ENCODE data around the gene SLC44A3. TPM values are rescaled to one million over a fixed set of nuclear protein-coding genes. Genes with fewer than 3 reads are reported as not detected.

SLC44A3 gene
- total RNA-seq, 1 experiment from 2014 or later, result 0.10 TPM

GRCh38 chr1:94807742-94808491 is 12.2 kb upstream of the SLC44A3 start:
- no peak overlapping the region for H3K4me3 ChIP-seq
- H3K36me3 ChIP-seq, result no peaks in the 10 kb centered on the region
- no peaks in the 10 kb centered on the region for H3K9me3 ChIP-seq (replicated peaks)
- H3K4me1 ChIP-seq, result peaks cover 15% of the 10 kb centered on the region
- no peak overlapping the region for H3K27ac ChIP-seq
- peak in 1 of 2 experiments; percentile 37 for DNase-seq
- no peaks in the 10 kb centered on the region for H3K27me3 ChIP-seq

DNA sequence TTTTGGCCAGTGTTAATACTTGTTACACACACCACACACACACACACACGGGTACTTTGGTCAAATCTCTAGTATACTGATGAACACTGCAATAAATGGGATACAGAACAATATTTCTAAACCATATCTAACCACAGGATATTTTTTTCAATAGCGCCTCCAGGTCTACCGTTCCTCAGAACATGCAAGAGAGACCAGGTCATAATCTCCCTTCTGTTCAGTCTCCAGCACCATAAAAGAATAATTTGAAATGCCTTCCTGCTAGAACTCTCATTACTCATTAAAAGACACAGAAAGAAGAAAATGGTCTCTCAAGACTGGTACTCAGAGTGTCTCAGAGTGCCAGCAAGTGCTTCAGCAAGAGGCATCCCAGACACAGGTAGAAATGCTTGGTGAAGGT is 11.5 kb upstream of the SLC44A3 start:
- Histone ChIP-seq H3K27me3 (no peaks in the 10 kb centered on the region), H3K4me1 (peaks cover 14% of the 10 kb centered on the region), H3K9me3 (replicated peaks) (peaks cover 5% of the 10 kb centered on the region; the same call in 1 of the 2 replicates), H3K4me3 (no peak overlapping the region), H3K36me3 (no peaks in the 10 kb centered on the region), H3K27ac (no peak overlapping the region)
- no peak for DNase-seq

GRCh38 chr1:94812985-94813384 is 7.2 kb upstream of the SLC44A3 start:
- peaks cover 5% of the 10 kb centered on the region; the same call in 1 of the 2 replicates for H3K9me3 ChIP-seq (replicated peaks)
- H3K4me3 ChIP-seq, result no peak overlapping the region
- no peak for DNase-seq
- H3K36me3 ChIP-seq, result no peaks in the 10 kb centered on the region
- H3K27me3 ChIP-seq, result no peaks in the 10 kb centered on the region
- no peak overlapping the region for H3K27ac ChIP-seq
- H3K4me1 ChIP-seq, result no peaks in the 10 kb centered on the region

GRCh38 chr1:94816030-94816429 is 4.1 kb upstream of the SLC44A3 start:
- Histone ChIP-seq H3K27ac (no peak overlapping the region), H3K27me3 (no peaks in the 10 kb centered on the region), H3K9me3 (replicated peaks) (peaks cover 5% of the 10 kb centered on the region; the same call in 1 of the 2 replicates), H3K36me3 (no peaks in the 10 kb centered on the region), H3K4me1 (no peaks in the 10 kb centered on the region), H3K4me3 (no peak overlapping the region)
- no peak for DNase-seq

GRCh38 chr1:94817712-94818111 is 2.4 kb upstream of the SLC44A3 start:
- no peak overlapping the region for H3K27ac ChIP-seq
- H3K4me1 ChIP-seq, result 0 out of 2 replicates have a peak, but pooled peaks cover 3% of the 10 kb centered on the region
- H3K27me3 ChIP-seq, result no peaks in the 10 kb centered on the region
- H3K4me3 ChIP-seq, result no peak overlapping the region
- peaks cover 5% of the 10 kb centered on the region; the same call in 1 of the 2 replicates for H3K9me3 ChIP-seq (replicated peaks)
- H3K36me3 ChIP-seq, result no peaks in the 10 kb centered on the region
- DNase-seq, result no peak

DNA sequence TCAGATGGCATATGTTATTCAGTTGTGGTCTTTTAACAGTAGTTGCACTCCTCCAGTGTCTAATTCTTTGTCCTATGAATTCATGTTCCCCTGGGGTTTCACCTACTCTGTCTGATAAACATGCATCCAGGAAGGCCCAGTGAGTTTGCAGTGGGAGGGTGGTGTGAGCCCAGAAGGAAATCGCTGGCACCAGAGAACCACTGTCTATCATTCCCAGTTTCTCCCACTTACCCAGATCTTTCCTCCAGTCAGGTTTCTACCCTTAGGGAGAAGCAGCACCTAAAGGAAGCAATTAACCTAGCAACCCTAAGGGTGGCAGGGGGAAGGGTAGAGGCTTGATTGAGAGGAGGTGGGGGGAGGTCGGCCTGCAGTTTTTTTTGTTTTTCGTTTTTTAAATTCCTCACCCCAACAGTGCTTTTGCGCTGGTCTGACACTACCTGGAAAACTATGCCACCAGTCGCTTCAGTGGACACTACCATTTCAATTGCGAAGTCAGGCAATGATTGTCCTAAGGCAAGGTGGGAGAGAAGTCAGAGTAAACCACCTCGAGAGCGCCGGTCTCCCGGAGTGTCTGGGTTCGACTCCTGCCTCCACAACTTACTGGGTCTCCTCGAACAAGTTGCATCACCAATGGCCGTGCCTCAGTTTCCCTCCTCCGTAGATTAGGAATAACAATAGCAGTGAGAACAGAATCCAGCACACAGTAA is 766 bp upstream of the SLC44A3 start:
- no peaks in the 10 kb centered on the region for H3K27me3 ChIP-seq
- no peak for DNase-seq
- 0 out of 2 replicates have a peak, but pooled peaks cover 3% of the 10 kb centered on the region for H3K4me1 ChIP-seq
- no peaks in the 10 kb centered on the region for H3K9me3 ChIP-seq (replicated peaks)
- H3K36me3 ChIP-seq, result no peaks in the 10 kb centered on the region
- no peak overlapping the region for H3K27ac ChIP-seq
- H3K4me3 ChIP-seq, result no peak overlapping the region

GRCh38 chr1:94820936-94821335 is 779 bp downstream of the SLC44A3 start:
- Histone ChIP-seq H3K27ac (no peak overlapping the region), H3K36me3 (no peaks in the 10 kb centered on the region)

DNA sequence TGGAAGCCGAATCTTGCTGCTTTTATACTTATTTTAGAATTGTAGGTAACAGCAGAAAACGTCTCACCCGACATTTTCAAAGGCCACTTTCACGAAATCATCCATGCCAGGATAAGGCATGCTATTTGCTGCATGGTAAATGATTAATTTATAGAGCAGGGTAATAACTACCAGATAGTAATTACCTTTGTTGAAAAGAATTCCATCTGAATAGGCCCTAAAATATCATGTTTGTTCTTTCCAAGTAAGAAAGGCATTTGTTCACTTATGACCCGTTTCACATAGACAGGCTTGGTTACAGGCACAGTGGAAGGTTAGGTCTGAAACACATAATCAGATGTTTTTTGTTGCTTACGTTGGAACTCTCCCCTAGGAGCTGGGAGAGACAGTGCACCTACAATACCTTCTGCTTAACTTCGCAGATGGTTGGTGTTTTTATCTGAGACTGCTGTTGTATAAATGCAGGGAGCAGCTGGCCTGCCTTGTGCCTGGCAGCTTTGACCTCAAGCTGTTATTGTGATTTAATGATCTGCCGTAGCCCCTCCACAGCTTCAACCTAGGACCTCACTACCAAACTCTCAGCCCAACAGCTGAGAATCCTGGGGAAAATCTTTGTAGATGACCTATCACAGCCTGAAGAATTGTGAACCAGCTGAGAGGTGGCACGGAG is 1.6 kb downstream of the SLC44A3 start:
- Histone ChIP-seq H3K27ac (no peak overlapping the region), H3K4me3 (no peak overlapping the region), H3K9me3 (replicated peaks) (no peaks in the 10 kb centered on the region; the same call in 1 of the 2 replicates), H3K27me3 (no peaks in the 10 kb centered on the region), H3K4me1 (0 out of 2 replicates have a peak, but pooled peaks cover 3% of the 10 kb centered on the region), H3K36me3 (no peaks in the 10 kb centered on the region)
- DNase-seq, result peak; percentile 31 to 67

More at GRCh38 chr1:94820936-94821335, 779 bp downstream of the SLC44A3 start:
- Histone ChIP-seq H3K4me3 (no peak overlapping the region), H3K27me3 (no peaks in the 10 kb centered on the region), H3K9me3 (replicated peaks) (no peaks in the 10 kb centered on the region; the same call in 1 of the 2 replicates), H3K4me1 (0 out of 2 replicates have a peak, but pooled peaks cover 3% of the 10 kb centered on the region)
- no peak for DNase-seq

GRCh38 chr1:94823116-94823515 is 3.0 kb downstream of the SLC44A3 start:
- Histone ChIP-seq H3K27me3 (no peaks in the 10 kb centered on the region), H3K4me1 (0 out of 2 replicates have a peak, but pooled peaks cover 3% of the 10 kb centered on the region), H3K36me3 (no peaks in the 10 kb centered on the region), H3K4me3 (no peak overlapping the region), H3K9me3 (replicated peaks) (no peaks in the 10 kb centered on the region; the same call in 1 of the 2 replicates), H3K27ac (no peak overlapping the region)
- no peak for DNase-seq

DNA sequence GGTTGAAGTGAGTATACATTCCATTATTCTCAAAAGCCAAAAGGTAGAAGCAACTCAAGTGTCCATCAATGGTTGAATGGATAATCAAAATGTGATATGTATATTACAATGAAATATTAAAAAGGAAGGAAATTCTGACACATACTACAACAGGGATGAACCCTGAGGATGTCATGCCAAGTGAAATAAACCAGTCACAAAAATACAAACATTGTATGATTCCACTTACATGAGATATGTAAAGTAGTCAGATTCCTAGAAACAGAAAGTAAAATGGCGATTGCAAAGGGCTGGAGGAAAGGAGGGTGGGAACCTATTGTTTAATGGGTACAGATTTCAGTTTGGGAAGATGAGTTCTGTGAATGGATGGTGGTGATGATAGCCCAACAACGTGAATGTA is 5.8 kb downstream of the SLC44A3 start:
- Histone ChIP-seq H3K4me3 (no peak overlapping the region), H3K36me3 (no peaks in the 10 kb centered on the region), H3K4me1 (0 out of 2 replicates have a peak, but pooled peaks cover 3% of the 10 kb centered on the region), H3K9me3 (replicated peaks) (no peaks in the 10 kb centered on the region; the same call in 1 of the 2 replicates), H3K27me3 (no peaks in the 10 kb centered on the region), H3K27ac (no peak overlapping the region)
- DNase-seq, result no peak

- Histone ChIP-seq H3K27ac (no peak overlapping the region), H3K9me3 (replicated peaks) (no peaks in the 10 kb centered on the region; the same call in 1 of the 2 replicates), H3K36me3 (no peaks in the 10 kb centered on the region), H3K27me3 (no peaks in the 10 kb centered on the region), H3K4me1 (no peaks in the 10 kb centered on the region), H3K4me3 (no peak overlapping the region)
- no peak for DNase-seq
Measured at GRCh38 chr1:94827434-94827833, 7.3 kb downstream of the SLC44A3 start.

DNA sequence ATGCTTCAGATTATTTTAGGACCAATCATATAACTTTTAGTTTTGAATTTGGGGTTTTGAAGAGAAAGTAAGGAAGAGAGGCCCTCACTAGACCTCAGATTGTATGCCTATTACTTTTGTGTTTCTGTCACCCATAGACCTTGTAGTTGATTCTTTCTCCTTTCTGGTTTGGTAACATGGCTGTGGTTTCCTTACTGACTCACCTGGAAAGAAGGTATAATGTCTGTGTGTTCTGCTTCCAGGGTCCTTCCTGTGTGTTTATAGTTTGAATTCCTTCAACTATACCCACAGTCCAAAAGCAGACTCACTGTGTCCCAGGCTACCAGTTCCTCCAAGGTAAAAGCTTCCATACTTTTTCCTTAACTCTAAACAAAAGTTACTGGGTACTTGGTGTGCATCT is 8.1 kb downstream of the SLC44A3 start:
- Histone ChIP-seq H3K4me1 (no peaks in the 10 kb centered on the region), H3K27me3 (no peaks in the 10 kb centered on the region), H3K9me3 (replicated peaks) (no peaks in the 10 kb centered on the region; the same call in 1 of the 2 replicates), H3K27ac (no peak overlapping the region), H3K4me3 (no peak overlapping the region), H3K36me3 (no peaks in the 10 kb centered on the region)
- DNase-seq, result no peak

GRCh38 chr1:94831641-94832040 is 11.5 kb downstream of the SLC44A3 start:
- no peak overlapping the region for H3K27ac ChIP-seq
- H3K9me3 ChIP-seq (replicated peaks), result no peaks in the 10 kb centered on the region
- no peaks in the 10 kb centered on the region for H3K4me1 ChIP-seq
- no peaks in the 10 kb centered on the region for H3K27me3 ChIP-seq
- no peaks in the 10 kb centered on the region for H3K36me3 ChIP-seq
- H3K4me3 ChIP-seq, result no peak overlapping the region
- DNase-seq, result no peak

- no peak for DNase-seq
- Histone ChIP-seq H3K9me3 (replicated peaks) (no peaks in the 10 kb centered on the region), H3K27ac (no peak overlapping the region), H3K4me1 (no peaks in the 10 kb centered on the region), H3K4me3 (no peak overlapping the region), H3K36me3 (no peaks in the 10 kb centered on the region), H3K27me3 (no peaks in the 10 kb centered on the region)
Measured at GRCh38 chr1:94832446-94832845, 12.3 kb downstream of the SLC44A3 start.
